Fibroblast of peridontal ligament (primary cell): ENCODE results near the gene TMEM141.

Experiments used
- DNase-seq: peaks from one replicate; pipeline ENCODE4 v3.0.0-alpha.2; 2010; ENCODE audit errors: extremely low read depth

TMEM141 gene

DNA sequence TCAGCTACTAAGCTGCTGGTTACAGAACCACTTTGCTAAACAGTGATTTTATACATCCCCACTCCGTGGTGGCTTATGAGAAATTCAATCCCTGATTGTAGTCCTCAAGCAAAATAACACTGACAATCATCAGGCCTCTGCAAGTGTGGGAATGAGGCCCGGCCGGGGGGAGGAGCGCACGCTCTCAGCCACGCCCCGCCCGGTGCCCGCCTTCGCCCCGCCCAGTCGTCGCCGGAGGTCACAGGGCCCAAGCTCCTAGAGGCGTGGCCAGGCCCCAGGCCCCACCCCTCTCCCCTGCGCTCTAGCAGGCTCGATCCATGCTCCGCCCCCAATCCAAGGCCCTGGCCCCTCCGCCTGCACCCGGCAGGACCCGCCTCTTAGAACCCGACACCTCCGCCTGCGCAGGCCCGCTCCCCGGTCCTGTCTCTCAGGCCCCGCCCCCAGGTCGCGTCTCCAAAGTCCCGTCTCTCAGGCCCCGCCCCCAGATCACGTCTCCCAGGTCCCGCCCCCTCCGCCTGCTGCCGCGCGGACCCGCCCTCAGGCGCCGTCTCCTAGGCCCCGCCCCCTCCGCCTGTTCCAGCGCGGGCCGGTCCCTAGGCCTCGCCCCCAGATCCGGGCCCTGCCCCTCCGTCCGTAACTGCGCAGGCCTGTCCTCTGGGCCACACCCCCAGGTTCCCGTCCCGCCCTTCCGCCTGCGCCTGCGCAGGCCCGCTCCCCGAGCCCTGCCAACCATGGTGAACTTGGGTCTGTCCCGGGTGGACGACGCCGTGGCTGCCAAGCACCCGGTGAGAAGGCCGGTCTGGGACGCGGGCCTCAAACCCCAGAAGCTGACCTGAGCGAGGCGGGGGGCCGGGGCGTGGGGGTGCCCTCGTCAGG is at the start of gene TMEM141:
TSS of gene TMEM141 (plus strand) at position 705 of the 876 bp plus-strand sequence. CDS start at position 732, 27 bp downstream.
- DNase-seq, result peak; percentile 98

DNA sequence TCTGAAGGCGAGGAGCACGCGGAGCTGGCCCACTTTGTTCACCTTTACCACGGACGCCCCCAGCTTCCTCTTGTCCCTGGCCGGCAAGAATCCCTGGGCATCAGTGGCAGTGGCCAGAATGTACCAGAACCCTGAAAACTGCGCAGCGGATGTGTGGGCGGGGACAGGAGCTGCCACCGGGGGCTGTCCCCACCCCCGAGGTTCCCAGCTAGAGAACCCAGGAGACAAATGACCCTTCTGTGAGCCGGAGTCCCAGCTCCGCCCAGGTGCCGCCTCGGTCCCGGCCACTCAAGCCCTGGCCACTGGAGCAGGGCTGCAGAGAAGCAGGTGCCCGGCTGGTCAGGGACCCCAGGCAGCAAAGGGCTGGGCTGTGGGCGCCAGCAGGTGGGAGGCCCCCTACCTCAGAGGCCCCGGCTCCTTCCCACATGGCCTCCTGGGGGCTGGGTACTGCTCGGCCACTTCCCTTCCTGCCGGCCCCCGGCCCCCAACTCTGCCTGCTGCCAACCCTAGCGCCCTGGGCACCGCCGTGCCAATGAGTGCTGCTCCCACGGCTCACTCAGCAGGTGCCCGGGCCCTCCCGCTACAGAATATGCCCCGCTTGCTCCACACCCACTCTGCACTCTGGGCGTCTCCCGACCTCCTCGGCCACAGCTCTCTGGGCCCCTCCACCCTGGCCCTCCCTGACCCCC is 49.1 kb upstream of the TMEM141 start:
- no peak for DNase-seq

DNA sequence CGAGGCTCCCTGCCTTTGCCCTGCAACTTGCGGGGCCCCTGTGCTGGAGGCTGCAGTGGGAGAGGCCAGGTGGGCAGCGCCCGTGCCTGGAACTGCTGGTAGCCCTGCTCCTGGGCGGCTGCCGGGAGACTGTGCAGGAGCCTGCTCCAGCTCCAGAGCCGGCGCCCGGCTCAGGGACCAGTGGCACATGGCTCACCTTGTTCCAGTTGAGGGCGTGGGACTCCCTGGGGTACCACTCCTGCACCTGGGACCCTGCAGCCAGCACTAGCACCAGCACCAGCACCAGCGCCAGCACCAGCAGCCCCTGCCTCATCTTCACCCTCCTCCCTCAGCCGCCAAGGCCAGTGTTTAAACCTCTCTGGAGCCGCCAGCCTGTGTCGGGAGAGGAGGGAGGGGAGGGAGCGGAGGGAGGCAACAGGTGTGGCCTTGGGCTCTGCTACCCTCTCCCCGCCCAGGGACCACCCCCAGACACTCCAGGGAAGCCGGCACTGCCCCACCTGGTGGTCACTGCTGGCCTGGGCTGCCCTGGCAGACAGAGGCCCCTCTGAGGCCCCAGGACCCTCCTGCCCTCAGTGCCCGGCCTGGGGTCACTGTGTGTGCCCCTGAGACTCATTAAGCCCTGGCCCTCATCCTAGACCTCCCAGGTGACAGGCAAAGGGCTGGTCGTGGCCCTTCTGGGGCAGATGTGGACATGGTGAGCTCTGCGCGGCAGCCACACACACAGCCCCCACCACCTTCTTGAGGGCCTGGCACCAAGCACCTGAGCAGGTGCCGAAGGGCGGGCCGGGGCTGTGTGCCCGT is 48.4 kb upstream of the TMEM141 start, which contains the start of gene LCN10:
TSS of gene LCN10 (minus strand) at position 350 of the 801 bp plus-strand sequence. CDS start at position 313, 37 bp downstream.
- DNase-seq, result no peak

- DNase-seq, result no peak
These were observed 47.4 kb upstream of the TMEM141 start for GRCh38 chr9:136743639-136744211.

DNA sequence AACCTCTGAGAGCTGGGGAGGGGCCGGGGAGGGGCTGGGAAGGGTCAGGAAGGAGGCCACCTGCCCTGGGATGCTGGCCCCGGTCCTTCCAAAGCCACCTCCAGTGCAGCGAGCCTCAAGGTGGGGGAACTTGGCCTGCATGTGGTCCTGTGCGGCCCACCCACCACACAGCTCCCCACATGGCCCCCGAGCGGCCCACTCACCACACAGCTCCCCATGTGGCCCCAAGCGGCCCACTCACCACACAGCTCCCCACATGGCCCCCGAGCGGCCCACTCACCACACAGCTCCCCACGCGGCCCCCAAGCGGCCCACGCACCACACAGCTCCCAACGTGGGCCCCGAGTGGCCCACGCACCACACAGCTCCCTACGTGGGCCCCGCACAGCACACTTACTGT is 46.4 kb upstream of the TMEM141 start:
- DNase-seq, result no peak

GRCh38 chr9:136745389-136746154 is 45.6 kb upstream of the TMEM141 start:
- DNase-seq, result no peak

DNA sequence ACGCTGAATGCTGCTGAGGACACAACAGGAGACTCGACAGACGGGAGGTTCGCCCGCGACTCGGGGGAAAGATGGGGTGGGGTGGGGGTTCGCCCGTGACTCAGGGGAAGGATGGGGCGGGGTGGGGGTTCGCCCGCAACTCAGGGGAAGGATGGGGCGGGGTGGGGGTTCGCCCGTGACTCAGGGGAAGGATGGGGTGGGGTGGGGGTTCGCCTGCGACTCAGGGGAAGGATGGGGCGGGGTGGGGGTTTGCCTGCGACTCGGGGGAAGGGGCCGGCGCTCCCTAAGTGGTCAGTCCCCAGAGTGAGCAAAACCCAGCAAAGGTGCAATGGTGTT is 45.0 kb upstream of the TMEM141 start:
- no peak for DNase-seq

DNA sequence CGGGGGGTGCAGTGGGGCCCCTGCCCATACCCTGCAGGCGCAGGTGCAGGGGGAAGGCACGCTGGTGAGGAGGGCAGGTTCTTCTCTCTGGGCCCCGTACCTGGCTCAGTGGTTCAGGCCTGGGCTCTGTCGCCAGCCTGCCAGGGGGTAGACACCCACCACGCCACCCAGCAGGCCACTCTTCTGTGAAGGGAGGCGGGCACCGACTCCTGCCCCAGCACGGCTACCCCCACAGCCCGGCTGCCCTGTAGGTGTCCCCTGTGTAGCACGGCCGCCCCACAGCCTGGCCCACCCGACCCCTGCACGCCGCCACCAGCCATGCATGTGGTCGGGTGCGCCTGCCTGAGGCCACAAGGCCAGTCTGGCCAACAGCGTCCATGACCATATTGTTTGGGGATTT is 44.5 kb upstream of the TMEM141 start:
- no peak for DNase-seq

GRCh38 chr9:136747161-136748060 is 43.7 kb upstream of the TMEM141 start:
- no peak for DNase-seq

DNA sequence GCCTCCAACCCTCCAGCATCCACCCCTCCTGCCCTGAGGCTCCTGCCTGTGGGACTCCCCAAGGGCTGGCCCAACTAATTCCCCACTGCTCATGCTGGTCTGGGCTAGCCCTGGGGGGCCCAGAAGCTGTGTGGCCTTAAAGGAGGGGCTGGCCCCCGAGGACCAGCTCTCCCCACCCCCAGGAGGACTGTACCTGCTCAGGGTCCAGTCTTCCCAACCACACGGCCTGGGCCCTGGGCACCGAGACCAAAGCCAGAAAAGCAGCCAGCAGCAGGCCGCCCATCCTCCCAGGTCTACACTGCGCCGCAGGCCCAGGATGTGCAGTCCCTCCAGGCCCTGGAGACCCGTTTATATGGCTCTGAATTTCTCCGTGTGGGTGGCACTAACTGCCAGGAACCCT is 42.9 kb upstream of the TMEM141 start, which contains the start of gene LCN6:
TSS of gene LCN6 (minus strand) at position 325 of the 400 bp plus-strand sequence. CDS start at position 283, 42 bp downstream.
- no peak for DNase-seq

DNA sequence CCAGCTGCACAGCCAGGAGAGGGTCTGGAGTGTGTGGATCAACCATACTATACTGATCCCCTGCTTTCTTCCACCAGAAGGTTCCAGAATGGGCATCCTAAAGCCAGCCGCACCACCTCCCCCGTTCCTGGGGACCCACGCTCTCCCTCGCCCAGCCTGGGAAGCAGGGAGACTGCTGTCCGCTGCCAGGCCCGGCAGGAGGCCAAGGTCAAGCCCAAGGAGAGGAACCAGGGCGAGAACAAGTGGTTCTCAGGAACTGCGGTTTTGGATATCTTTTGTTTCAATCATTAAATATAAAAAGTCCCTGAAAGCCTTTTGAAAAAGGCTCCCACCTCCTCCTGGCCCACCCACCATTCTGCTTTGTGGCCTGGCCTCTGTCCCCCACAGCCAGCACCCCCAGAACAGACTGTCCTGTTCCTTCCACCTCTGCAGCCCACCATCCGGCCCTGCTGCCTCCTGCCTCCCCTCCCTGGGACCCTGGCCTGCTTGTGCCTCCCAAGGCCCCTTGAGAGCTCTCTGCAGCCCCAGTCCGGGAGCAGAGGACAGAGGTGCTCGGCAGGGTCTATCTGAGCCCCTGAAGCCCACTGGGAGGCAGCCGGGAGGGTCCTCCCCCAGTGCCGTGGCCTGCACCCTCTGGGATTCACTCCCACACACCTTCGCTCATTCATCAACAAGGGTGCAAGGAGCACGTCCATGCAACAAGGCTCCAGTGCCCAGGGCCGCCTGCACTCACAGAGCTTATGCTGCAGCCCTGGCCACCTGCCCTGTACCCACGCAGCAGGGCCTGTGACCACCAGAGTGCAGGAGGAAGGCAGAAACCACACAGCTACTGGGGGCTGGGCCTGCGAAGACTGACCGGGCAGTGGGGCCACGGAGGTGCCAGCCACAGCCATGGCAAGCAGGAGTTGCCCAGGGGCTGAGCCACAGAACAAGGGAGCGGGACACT is 42.2 kb upstream of the TMEM141 start:
- no peak for DNase-seq

GRCh38 chr9:136750526-136750925 is 40.6 kb upstream of the TMEM141 start:
- no peak for DNase-seq

DNA sequence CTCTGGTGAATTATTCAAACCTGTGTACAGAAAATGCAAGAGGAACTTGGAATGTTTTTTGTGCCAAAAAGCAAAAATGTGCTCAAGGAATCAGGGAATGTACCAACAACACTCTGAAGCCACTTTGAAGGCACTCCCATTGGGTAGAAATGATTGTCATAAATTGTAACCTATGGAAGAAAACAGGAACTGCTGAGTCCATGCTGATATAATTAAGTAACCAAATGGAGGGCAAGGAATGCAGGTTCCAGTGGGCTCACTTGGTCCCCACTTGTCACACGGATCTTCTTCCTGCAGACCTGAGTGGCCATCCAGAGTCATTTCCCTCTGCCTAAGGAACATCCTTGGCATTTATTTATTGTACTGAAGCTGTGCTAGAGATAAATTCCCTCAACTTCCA is 39.9 kb upstream of the TMEM141 start:
- no peak for DNase-seq

DNA sequence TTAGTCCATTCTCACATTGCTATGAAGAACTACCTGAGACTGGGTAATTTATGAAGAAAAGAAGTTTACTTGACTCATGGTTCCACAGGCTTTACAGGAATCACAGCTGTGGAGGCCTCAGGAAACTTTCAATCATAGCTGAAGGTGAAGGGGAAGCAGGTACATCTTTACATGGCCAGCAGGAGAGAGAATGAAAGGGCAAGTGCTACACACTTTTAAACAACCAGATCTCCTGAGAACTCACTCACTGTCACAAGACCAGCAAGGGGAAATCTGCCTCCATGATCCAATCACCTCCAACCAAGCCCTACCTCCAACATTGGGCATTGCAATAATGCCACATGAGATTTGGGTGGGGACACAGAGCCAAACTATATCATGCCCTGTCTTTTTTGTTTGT is 39.3 kb upstream of the TMEM141 start:
- no peak for DNase-seq

DNA sequence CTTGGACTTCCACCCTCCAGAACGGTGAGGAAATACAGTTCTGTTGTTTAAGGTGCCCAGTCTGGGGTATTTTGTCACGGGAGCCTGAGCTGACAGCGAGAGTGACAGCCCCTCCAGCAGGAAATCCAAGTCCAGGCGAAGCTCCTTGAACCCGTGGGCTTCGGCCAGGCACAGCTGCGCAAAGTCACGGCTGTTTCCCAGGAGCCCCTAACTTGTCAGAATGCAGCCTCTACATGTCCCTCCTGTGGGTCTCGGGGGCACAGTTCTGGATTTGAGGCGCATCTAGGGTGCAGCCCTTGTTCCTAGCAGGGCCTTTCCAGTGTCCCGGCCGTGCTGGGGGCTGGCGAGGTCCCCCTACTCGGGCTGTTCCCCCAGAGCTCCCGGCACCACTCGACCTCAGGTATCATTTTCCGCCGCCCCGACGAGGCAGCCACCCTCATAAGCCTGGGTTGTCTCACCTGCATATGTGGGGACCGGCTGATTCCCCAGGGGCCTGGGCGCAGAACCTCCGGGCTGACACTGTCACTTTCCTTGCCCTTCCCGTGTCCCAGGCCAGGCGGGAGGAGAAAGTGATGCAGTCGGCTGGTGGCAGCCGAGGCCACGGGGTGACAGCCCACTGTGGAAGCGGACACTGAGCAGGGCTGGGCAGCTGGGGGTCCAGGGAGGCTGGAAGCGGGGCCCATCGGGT is 37.6 kb upstream of the TMEM141 start:
- DNase-seq, result no peak

- no peak for DNase-seq
These were observed 37.0 kb upstream of the TMEM141 start for GRCh38 chr9:136754059-136754572.

DNA sequence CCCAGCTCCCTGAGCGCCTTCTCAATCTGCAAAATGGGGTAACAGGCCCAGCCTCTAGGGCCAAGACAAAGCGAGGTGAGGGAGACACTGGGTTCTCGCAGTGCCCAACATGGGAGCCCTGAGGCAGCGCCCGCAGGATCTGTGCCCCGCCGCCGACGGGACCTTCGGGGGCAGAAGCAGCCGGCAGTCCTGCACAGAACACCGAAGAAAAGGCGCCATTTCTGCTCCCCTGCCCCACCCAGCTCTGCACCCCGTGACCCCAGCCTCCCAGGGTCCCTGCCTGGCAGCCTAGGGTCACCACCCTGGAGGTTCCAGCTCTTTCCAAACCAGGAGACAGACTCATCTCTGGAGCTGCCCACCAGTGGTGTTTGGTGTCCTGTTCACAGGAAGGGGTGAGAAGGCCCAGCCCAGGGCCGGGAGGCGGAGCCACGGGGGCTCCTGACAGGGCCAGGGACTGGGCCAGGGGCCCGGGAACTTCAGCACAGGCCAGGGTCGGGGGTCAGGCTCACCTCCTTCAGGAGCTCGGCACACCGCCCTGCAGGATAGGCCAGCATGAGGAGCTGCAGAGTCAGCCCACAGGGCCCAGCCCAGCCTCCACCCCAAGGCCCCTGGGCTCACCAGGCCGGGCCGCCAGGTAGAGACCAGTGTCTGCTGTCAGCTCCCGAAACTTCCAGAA is 36.4 kb upstream of the TMEM141 start:
- DNase-seq, result no peak
